Measurements from ENCODE around the gene OVCH1.
"Not testable (repeated sequence)": the region's sequence is repeated elsewhere in the genome, so short reads cannot be mapped to it uniquely, and the experiment has no call there.

Gene OVCH1

GRCh38 chr12:29403991-29404390, 93.5 kb downstream of the OVCH1 start:
- no peak for DNase-seq (ENCODE audit: low spot score)

GRCh38 chr12:29402437-29402836, 95.0 kb downstream of the OVCH1 start:
- DNase-seq (ENCODE audit: low spot score), result no peak

- no peak for DNase-seq (ENCODE audit: low spot score)
These were observed 99.0 kb downstream of the OVCH1 start for GRCh38 chr12:29398495-29398894.

GRCh38 chr12:29396774-29397173, 100.7 kb downstream of the OVCH1 start:
- DNase-seq (ENCODE audit: low spot score), result no peak

- no peak for DNase-seq (ENCODE audit: low spot score)
These were observed 102.1 kb downstream of the OVCH1 start for GRCh38 chr12:29395356-29395755.

GRCh38 chr12:29390419-29390818, 107.1 kb downstream of the OVCH1 start:
- DNase-seq (ENCODE audit: low spot score), result not testable (repeated sequence)

- no peak for DNase-seq (ENCODE audit: low spot score)
These were observed 108.1 kb downstream of the OVCH1 start for GRCh38 chr12:29389295-29389919.

GRCh38 chr12:29386084-29386680, 111.3 kb downstream of the OVCH1 start:
- DNase-seq (ENCODE audit: low spot score), result not testable (repeated sequence)

GRCh38 chr12:29385194-29385593, 112.3 kb downstream of the OVCH1 start:
- not testable (repeated sequence) for DNase-seq (ENCODE audit: low spot score)

GRCh38 chr12:29382251-29382650, 115.2 kb downstream of the OVCH1 start:
- DNase-seq (ENCODE audit: low spot score), result no peak

- peak; percentile 97 for DNase-seq (ENCODE audit: low spot score)
These were observed 116.7 kb downstream of the OVCH1 start, which contains the start of gene ERGIC2 for GRCh38 chr12:29380536-29381523. TSS of gene ERGIC2 (minus strand) at chr12:29381172. CDS start at chr12:29371633, 9,539 bp downstream.

All from COLO829 (cell line).